ENCODE measurements around the gene TOPORS.

Gene TOPORS

DNA sequence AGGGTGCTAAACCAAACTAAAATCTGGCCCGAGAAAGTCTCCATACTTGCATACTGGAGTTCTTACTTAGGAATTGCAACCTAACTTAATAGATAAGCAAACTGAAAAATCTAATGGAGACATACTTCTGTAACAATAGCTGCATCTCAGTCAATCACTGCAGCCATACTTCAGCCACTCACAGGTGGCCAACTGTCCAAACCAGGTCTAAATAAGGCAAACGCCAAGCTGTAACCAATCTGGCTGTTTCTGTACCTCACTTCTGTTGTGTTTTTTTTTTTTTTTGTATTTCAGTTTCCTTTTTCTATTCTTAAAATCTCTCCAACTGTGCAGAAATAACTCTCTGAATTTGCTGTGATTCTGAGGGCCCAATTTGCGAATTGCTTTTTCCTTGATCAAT, 24.9 kb upstream of the TOPORS start:
- no peak overlapping the region for H3K27ac ChIP-seq (ENCODE audit: low read length)
- DNase-seq (no peak), ATAC-seq (ENCODE audit: insufficient read depth, low read depth) (no peak)
- peaks cover 3% of the 10 kb centered on the region for H3K27me3 ChIP-seq (ENCODE audit: insufficient read depth, low read length, poor library complexity)
- TF ChIP-seq EZH2 (IDR thresholded peaks at IDR 0.05; ENCODE audit: borderline replicate concordance, low read depth, low read length, severe bottlenecking) = no peak
- TF ChIP-seq, protein P1, sequence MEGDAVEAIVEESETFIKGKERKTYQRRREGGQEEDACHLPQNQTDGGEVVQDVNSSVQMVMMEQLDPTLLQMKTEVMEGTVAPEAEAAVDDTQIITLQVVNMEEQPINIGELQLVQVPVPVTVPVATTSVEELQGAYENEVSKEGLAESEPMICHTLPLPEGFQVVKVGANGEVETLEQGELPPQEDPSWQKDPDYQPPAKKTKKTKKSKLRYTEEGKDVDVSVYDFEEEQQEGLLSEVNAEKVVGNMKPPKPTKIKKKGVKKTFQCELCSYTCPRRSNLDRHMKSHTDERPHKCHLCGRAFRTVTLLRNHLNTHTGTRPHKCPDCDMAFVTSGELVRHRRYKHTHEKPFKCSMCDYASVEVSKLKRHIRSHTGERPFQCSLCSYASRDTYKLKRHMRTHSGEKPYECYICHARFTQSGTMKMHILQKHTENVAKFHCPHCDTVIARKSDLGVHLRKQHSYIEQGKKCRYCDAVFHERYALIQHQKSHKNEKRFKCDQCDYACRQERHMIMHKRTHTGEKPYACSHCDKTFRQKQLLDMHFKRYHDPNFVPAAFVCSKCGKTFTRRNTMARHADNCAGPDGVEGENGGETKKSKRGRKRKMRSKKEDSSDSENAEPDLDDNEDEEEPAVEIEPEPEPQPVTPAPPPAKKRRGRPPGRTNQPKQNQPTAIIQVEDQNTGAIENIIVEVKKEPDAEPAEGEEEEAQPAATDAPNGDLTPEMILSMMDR (IDR thresholded peaks at IDR 0.05; ENCODE audit: borderline replicate concordance, extremely low read depth, low read length, poor library complexity, severe bottlenecking) = no peak
- H2AFZ ChIP-seq (ENCODE audit: low read depth, low read length) = no peak overlapping the region
- no peaks in the 10 kb centered on the region for H3K9me3 ChIP-seq (ENCODE audit: insufficient read depth, low read length, severe bottlenecking)
- no peaks in the 10 kb centered on the region; the same call in 1 of the 2 replicates for H3K36me3 ChIP-seq (ENCODE audit: insufficient read depth, low read length)
- no peak overlapping the region for H3K4me2 ChIP-seq (ENCODE audit: insufficient read depth, low read length)
- peaks cover 13% of the 10 kb centered on the region for H3K79me2 ChIP-seq (ENCODE audit: insufficient read depth, low read length)
- H3K4me1 ChIP-seq (ENCODE audit: insufficient read depth, low read length) = peaks cover 8% of the 10 kb centered on the region; the same call in 1 of the 2 replicates
- no peak overlapping the region for H3K4me3 ChIP-seq (ENCODE audit: low read depth in 1 of 2, low read length in 2 of 2)
- H4K20me1 ChIP-seq (ENCODE audit: insufficient read depth, low read length) = no peaks in the 10 kb centered on the region
- no peak overlapping the region for H3K9ac ChIP-seq (ENCODE audit: low read depth, low read length)

DNA sequence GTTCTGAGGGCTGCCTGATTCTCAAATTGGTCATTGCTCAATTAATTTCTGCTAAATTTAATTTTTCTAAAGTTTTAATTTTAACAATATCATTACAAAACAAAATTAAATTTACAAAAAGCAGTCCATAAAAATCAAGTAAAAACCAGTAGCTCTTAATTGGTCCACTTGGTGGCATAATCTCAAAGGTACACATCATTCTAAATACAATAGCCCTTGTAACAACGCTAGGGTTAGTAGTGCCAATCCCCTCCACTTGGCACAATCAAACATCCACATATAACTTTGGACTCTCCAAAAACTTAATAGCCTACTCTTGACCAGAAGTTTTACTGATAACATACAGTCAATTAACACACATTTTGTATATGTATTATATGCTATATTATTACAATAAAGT, 22.5 kb upstream of the TOPORS start:
- ATAC-seq (ENCODE audit: insufficient read depth, low read depth) = no peak
- Histone ChIP-seq H2AFZ (ENCODE audit: low read depth, low read length) (no peak overlapping the region), H3K27ac (ENCODE audit: low read length) (no peak overlapping the region)

DNA sequence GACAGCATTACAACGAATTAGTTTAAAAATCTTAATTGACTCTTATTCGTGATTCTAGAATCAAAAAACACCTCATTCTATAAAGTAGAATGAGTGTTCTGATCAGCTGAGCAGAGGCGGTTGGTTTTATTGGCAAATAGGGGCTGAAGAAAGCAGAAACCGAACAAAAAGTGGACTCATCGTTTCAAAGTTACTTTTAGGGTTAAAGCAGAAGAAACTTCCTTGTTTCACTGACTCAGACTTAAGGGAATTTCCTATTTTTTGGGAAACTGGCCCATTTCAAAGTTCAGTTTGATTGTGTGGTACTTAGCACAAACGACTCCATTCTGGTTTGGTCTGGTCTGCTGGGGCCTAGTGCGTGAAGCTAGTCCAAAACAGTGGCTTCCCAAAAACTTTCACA, 21.4 kb upstream of the TOPORS start:
- peaks cover 9% of the 10 kb centered on the region; the same call in 1 of the 2 replicates for H4K20me1 ChIP-seq (ENCODE audit: insufficient read depth, low read length)
- no peak for ATAC-seq (ENCODE audit: insufficient read depth, low read depth)
- peaks cover 32% of the 10 kb centered on the region for H3K4me1 ChIP-seq (ENCODE audit: insufficient read depth, low read length)
- peak overlapping the region; percentile 88; the same call in 1 of the 2 replicates for H3K27ac ChIP-seq (ENCODE audit: low read length)
- H3K9me3 ChIP-seq (ENCODE audit: insufficient read depth, low read length, severe bottlenecking) = no peaks in the 10 kb centered on the region
- peaks cover 47% of the 10 kb centered on the region for H3K79me2 ChIP-seq (ENCODE audit: insufficient read depth, low read length)
- peak overlapping the region in 1 of 2 experiments; percentile 98; a peak in 1 of 4 replicates for H3K4me3 ChIP-seq (ENCODE audit: low read depth in 1 of 2, low read length in 2 of 2)
- H3K36me3 ChIP-seq (ENCODE audit: insufficient read depth, low read length) = peaks cover 10% of the 10 kb centered on the region
- TF ChIP-seq, protein P1 (IDR thresholded peaks at IDR 0.05; ENCODE audit: borderline replicate concordance, extremely low read depth, low read length, poor library complexity, severe bottlenecking) = no peak
- no peak for TF ChIP-seq EZH2 (IDR thresholded peaks at IDR 0.05; ENCODE audit: borderline replicate concordance, low read depth, low read length, severe bottlenecking)
- DNase-seq = no peak
- peak overlapping the region; percentile 74 for H3K4me2 ChIP-seq (ENCODE audit: insufficient read depth, low read length)
- no peaks in the 10 kb centered on the region for H3K27me3 ChIP-seq (ENCODE audit: insufficient read depth, low read length, poor library complexity)
- H2AFZ ChIP-seq (ENCODE audit: low read depth, low read length) = peak overlapping the region; percentile 93
- H3K9ac ChIP-seq (ENCODE audit: low read depth, low read length) = peak overlapping the region; percentile 91

More for the DNA sequence above, 22.5 kb upstream of the TOPORS start:
- Histone ChIP-seq H3K4me3 (ENCODE audit: low read depth in 1 of 2, low read length in 2 of 2) (no peak overlapping the region), H3K36me3 (ENCODE audit: insufficient read depth, low read length) (peaks cover 6% of the 10 kb centered on the region), H3K4me1 (ENCODE audit: insufficient read depth, low read length) (peaks cover 32% of the 10 kb centered on the region), H3K4me2 (ENCODE audit: insufficient read depth, low read length) (no peak overlapping the region), H4K20me1 (ENCODE audit: insufficient read depth, low read length) (peaks cover 9% of the 10 kb centered on the region; the same call in 1 of the 2 replicates), H3K79me2 (ENCODE audit: insufficient read depth, low read length) (peaks cover 38% of the 10 kb centered on the region), H3K27me3 (ENCODE audit: insufficient read depth, low read length, poor library complexity) (peaks cover 3% of the 10 kb centered on the region), H3K9me3 (ENCODE audit: insufficient read depth, low read length, severe bottlenecking) (no peaks in the 10 kb centered on the region), H3K9ac (ENCODE audit: low read depth, low read length) (no peak overlapping the region)
- TF ChIP-seq, protein P1 (IDR thresholded peaks at IDR 0.05; ENCODE audit: borderline replicate concordance, extremely low read depth, low read length, poor library complexity, severe bottlenecking) = no peak
- TF ChIP-seq EZH2 (IDR thresholded peaks at IDR 0.05; ENCODE audit: borderline replicate concordance, low read depth, low read length, severe bottlenecking) = no peak
- DNase-seq = no peak
